ENCODE results near the gene DUOX1.

Gene DUOX1

GRCh38 chr15:45143946-45144345 is 14.2 kb downstream of the DUOX1 start:
- no peak for DNase-seq (ENCODE audit: low read depth)

GRCh38 chr15:45144775-45145174 is 15.0 kb downstream of the DUOX1 start:
- DNase-seq (ENCODE audit: low read depth): no peak

- no peak for DNase-seq (ENCODE audit: low read depth)
Measured at GRCh38 chr15:45146405-45146804, 16.6 kb downstream of the DUOX1 start.

GRCh38 chr15:45147606-45148005 is 17.8 kb downstream of the DUOX1 start:
- DNase-seq (ENCODE audit: low read depth): no peak

GRCh38 chr15:45148076-45149059 is 18.6 kb downstream of the DUOX1 start:
- no peak for DNase-seq (ENCODE audit: low read depth)

- DNase-seq (ENCODE audit: low read depth): no peak
Measured at GRCh38 chr15:45149060-45149459, 19.3 kb downstream of the DUOX1 start.

GRCh38 chr15:45150481-45150880 is 20.7 kb downstream of the DUOX1 start:
- no peak for DNase-seq (ENCODE audit: low read depth)

GRCh38 chr15:45150997-45151396 is 21.2 kb downstream of the DUOX1 start:
- no peak for DNase-seq (ENCODE audit: low read depth)

- DNase-seq (ENCODE audit: low read depth): no peak
Measured at GRCh38 chr15:45151998-45152828, 22.4 kb downstream of the DUOX1 start.

- DNase-seq (ENCODE audit: low read depth): no peak
Measured at GRCh38 chr15:45155739-45156138, 25.9 kb downstream of the DUOX1 start.

- DNase-seq (ENCODE audit: low read depth): no peak
Measured at GRCh38 chr15:45156744-45157455, 27.1 kb downstream of the DUOX1 start.

- DNase-seq (ENCODE audit: low read depth): no peak
Measured at GRCh38 chr15:45157974-45158373, 28.2 kb downstream of the DUOX1 start.

- no peak for DNase-seq (ENCODE audit: low read depth)
Measured at GRCh38 chr15:45161666-45162065, 31.9 kb downstream of the DUOX1 start.

- DNase-seq (ENCODE audit: low read depth): peak; percentile 33
Measured at GRCh38 chr15:45162771-45163507, 33.1 kb downstream of the DUOX1 start.

GRCh38 chr15:45163508-45163856 is 33.7 kb downstream of the DUOX1 start:
- no peak for DNase-seq (ENCODE audit: low read depth)

- DNase-seq (ENCODE audit: low read depth): no peak
Measured at GRCh38 chr15:45164914-45165313, 35.1 kb downstream of the DUOX1 start.

GRCh38 chr15:45165536-45165935 is 35.7 kb downstream of the DUOX1 start:
- no peak for DNase-seq (ENCODE audit: low read depth)

GRCh38 chr15:45166834-45167630 is 37.2 kb downstream of the DUOX1 start:
- DNase-seq (ENCODE audit: low read depth): peak; percentile 68

- no peak for DNase-seq (ENCODE audit: low read depth)
Measured at GRCh38 chr15:45167631-45168205, 37.9 kb downstream of the DUOX1 start.

- no peak for DNase-seq (ENCODE audit: low read depth)
Measured at GRCh38 chr15:45168286-45168685, 38.5 kb downstream of the DUOX1 start.

All from T follicular helper cell (primary cell).